Epidermal melanocyte (primary cell): ENCODE data around the gene AGAP1.

ENCODE experiments used
- DNase-seq: peaks from one replicate; pipeline ENCODE4 v3.0.0; 2011; ENCODE audit warnings: low spot score; ENCODE audit not compliant: insufficient read length

AGAP1 gene

GRCh38 chr2:235566931-235567495 is 73.2 kb downstream of the AGAP1 start:
- DNase-seq = no peak

- no peak for DNase-seq
Observed at GRCh38 chr2:235567842-235568241, 74.0 kb downstream of the AGAP1 start.

- DNase-seq = no peak
Observed at GRCh38 chr2:235568431-235568830, 74.6 kb downstream of the AGAP1 start.

GRCh38 chr2:235569837-235570236 is 76.0 kb downstream of the AGAP1 start:
- no peak for DNase-seq

GRCh38 chr2:235570256-235570655 is 76.4 kb downstream of the AGAP1 start:
- DNase-seq = no peak

- no peak for DNase-seq
Observed at GRCh38 chr2:235570966-235571692, 77.3 kb downstream of the AGAP1 start.

GRCh38 chr2:235572592-235572991 is 78.7 kb downstream of the AGAP1 start:
- no peak for DNase-seq

GRCh38 chr2:235573331-235574221 is 79.7 kb downstream of the AGAP1 start:
- no peak for DNase-seq

- DNase-seq = no peak
Observed at GRCh38 chr2:235575431-235575830, 81.6 kb downstream of the AGAP1 start.

- no peak for DNase-seq
Observed at GRCh38 chr2:235575904-235576303, 82.1 kb downstream of the AGAP1 start.

- no peak for DNase-seq
Observed at GRCh38 chr2:235576337-235576910, 82.6 kb downstream of the AGAP1 start.

GRCh38 chr2:235577404-235578330 is 83.8 kb downstream of the AGAP1 start:
- peak; percentile 90 for DNase-seq

GRCh38 chr2:235579128-235579527 is 85.3 kb downstream of the AGAP1 start:
- DNase-seq = no peak

- DNase-seq = no peak
Observed at GRCh38 chr2:235580426-235581157, 86.7 kb downstream of the AGAP1 start.

- no peak for DNase-seq
Observed at GRCh38 chr2:235582081-235582686, 88.3 kb downstream of the AGAP1 start.

- DNase-seq = no peak
Observed at GRCh38 chr2:235582729-235583128, 88.9 kb downstream of the AGAP1 start.

- DNase-seq = no peak
Observed at GRCh38 chr2:235583144-235583543, 89.3 kb downstream of the AGAP1 start.

GRCh38 chr2:235583925-235584637 is 90.2 kb downstream of the AGAP1 start:
- DNase-seq = no peak

- no peak for DNase-seq
Observed at GRCh38 chr2:235584638-235585007, 90.8 kb downstream of the AGAP1 start.
